ENCODE data around the gene NACA.

NACA gene

GRCh38 chr12:56695327-56696101 is 29.6 kb downstream of the NACA start:
- H3K27me3 ChIP-seq (ENCODE audit: insufficient read depth, low read depth) = no peaks in the 10 kb centered on the region
- H3K4me1 ChIP-seq (ENCODE audit: low read depth, poor library complexity, severe bottlenecking) = peaks cover 20% of the 10 kb centered on the region
- peak overlapping the region; percentile 5; the same call in 1 of the 2 replicates for H3K4me2 ChIP-seq
- peak overlapping the region; percentile 1; the same call in 1 of the 2 replicates for H3K27ac ChIP-seq
- no peak overlapping the region for H2AFZ ChIP-seq (ENCODE audit: low read depth)
- TF ChIP-seq CTCF (conservative IDR thresholded peaks at IDR 0.05; ENCODE audit: low read depth, low read length) = no peak
- H3K9ac ChIP-seq = no peak overlapping the region
- H3K36me3 ChIP-seq (ENCODE audit: insufficient read depth) = no peaks in the 10 kb centered on the region
- H3K4me3 ChIP-seq (IDR thresholded peaks at IDR 0.05; ENCODE audit: insufficient read depth, low read depth, low read length) = no peak overlapping the region
- H4K20me1 ChIP-seq (ENCODE audit: insufficient read depth) = no peaks in the 10 kb centered on the region
- peaks cover 3% of the 10 kb centered on the region; the same call in 1 of the 2 replicates for H3K79me2 ChIP-seq (ENCODE audit: insufficient read depth, low read depth)

GRCh38 chr12:56694161-56694560 is 30.9 kb downstream of the NACA start:
- Histone ChIP-seq H3K4me2 (no peak overlapping the region), H3K9ac (no peak overlapping the region), H3K4me1 (ENCODE audit: low read depth, poor library complexity, severe bottlenecking) (peaks cover 28% of the 10 kb centered on the region), H4K20me1 (ENCODE audit: insufficient read depth) (no peaks in the 10 kb centered on the region), H3K36me3 (ENCODE audit: insufficient read depth) (no peaks in the 10 kb centered on the region), H3K4me3 (IDR thresholded peaks at IDR 0.05; ENCODE audit: insufficient read depth, low read depth, low read length) (no peak overlapping the region), H3K27me3 (ENCODE audit: insufficient read depth, low read depth) (no peaks in the 10 kb centered on the region), H3K27ac (no peak overlapping the region), H2AFZ (ENCODE audit: low read depth) (no peak overlapping the region), H3K79me2 (ENCODE audit: insufficient read depth, low read depth) (peaks cover 7% of the 10 kb centered on the region; the same call in 1 of the 2 replicates)
- no peak for TF ChIP-seq CTCF (conservative IDR thresholded peaks at IDR 0.05; ENCODE audit: low read depth, low read length)

DNA sequence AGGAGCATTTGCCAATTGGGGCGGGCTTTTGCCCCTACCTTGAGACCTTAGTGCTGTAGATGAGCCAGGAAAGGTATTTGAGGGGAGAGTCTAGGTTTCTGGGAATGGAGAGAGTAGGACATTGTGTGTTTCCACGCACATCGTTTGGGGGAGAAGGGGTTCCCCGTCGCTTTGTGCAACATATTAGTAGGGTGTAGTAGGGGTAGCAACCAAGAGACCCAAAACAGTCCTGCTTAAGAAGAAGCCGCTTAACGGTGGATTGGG is 36.3 kb downstream of the NACA start:
- Histone ChIP-seq H4K20me1 (ENCODE audit: insufficient read depth) (peaks cover 4% of the 10 kb centered on the region), H3K4me2 (peak overlapping the region; percentile 59), H3K36me3 (ENCODE audit: insufficient read depth) (peaks cover 19% of the 10 kb centered on the region), H3K27ac (peak overlapping the region; percentile 98), H3K79me2 (ENCODE audit: insufficient read depth, low read depth) (peaks cover 50% of the 10 kb centered on the region), H2AFZ (ENCODE audit: low read depth) (peak overlapping the region; percentile 50), H3K27me3 (ENCODE audit: insufficient read depth, low read depth) (no peaks in the 10 kb centered on the region), H3K9ac (peak overlapping the region; percentile 99), H3K4me1 (ENCODE audit: low read depth, poor library complexity, severe bottlenecking) (peaks cover 25% of the 10 kb centered on the region), H3K4me3 (IDR thresholded peaks at IDR 0.05; ENCODE audit: insufficient read depth, low read depth, low read length) (peak overlapping the region; percentile 62)
- peak; percentile 24; the same call in 1 of the 2 replicates for TF ChIP-seq CTCF (conservative IDR thresholded peaks at IDR 0.05; ENCODE audit: low read depth, low read length)

- Histone ChIP-seq H2AFZ (ENCODE audit: low read depth) (peak within 1 kb of the TSS; percentile 50), H3K27me3 (ENCODE audit: insufficient read depth, low read depth) (no peaks in the 10 kb centered on the region), H3K27ac (peak within 1 kb of the TSS; percentile 98), H3K36me3 (ENCODE audit: insufficient read depth) (peaks cover 19% of the 10 kb centered on the region), H3K4me1 (ENCODE audit: low read depth, poor library complexity, severe bottlenecking) (peaks cover 28% of the 10 kb centered on the region), H4K20me1 (ENCODE audit: insufficient read depth) (peaks cover 4% of the 10 kb centered on the region), H3K4me2 (peak within 1 kb of the TSS; percentile 73), H3K9ac (peak within 1 kb of the TSS; percentile 99), H3K79me2 (ENCODE audit: insufficient read depth, low read depth) (peaks cover 55% of the 10 kb centered on the region), H3K4me3 (IDR thresholded peaks at IDR 0.05; ENCODE audit: insufficient read depth, low read depth, low read length) (peak within 1 kb of the TSS; percentile 90)
- no peak for TF ChIP-seq CTCF (conservative IDR thresholded peaks at IDR 0.05; ENCODE audit: low read depth, low read length)
These were observed 36.8 kb downstream of the NACA start, which contains the start of gene PTGES3 for GRCh38 chr12:56688129-56688845. Gene PTGES3, minus strand, starts transcription at chr12:56688284. Its CDS starts 285 bp downstream, at chr12:56687999.

Measured in KMS-11 (cell line).